ENCODE measurements around the gene SLC50A1. TPM values are rescaled to one million over a fixed set of nuclear protein-coding genes. Genes with fewer than 3 reads are reported as not detected.

SLC50A1 gene
- total RNA-seq, 4 donors from 2014 or later: 33.3 to 59.4 (median 43.7) TPM

- TF ChIP-seq POLR2A (IDR thresholded peaks at IDR 0.05) (no peak), CTCF (IDR thresholded peaks at IDR 0.05) (no peak)
- intact Hi-C loops (cut with DNase I; ENCODE audit: low total_unique reads): no loop called here
- no peak overlapping the region for H3K4me3 ChIP-seq (ENCODE audit: low read depth, poor library complexity, severe bottlenecking)
- 89 to 94% methylated on average over 9 of the region's 9 CpGs for WGBS, 2 donors
- peak in 1 of 2 donors; percentile 65 for DNase-seq (ENCODE audit: low spot score in 2 of 2)
These were observed 42.2 kb downstream of the SLC50A1 start for GRCh38 chr1:155177918-155178281.

- H3K4me3 ChIP-seq (ENCODE audit: low read depth, poor library complexity, severe bottlenecking): no peak overlapping the region
- DNase-seq (ENCODE audit: low spot score in 2 of 2): peak in 1 of 2 donors; percentile 84
- intact Hi-C loops (cut with DNase I; ENCODE audit: low total_unique reads): no loop called here
- TF ChIP-seq POLR2A (IDR thresholded peaks at IDR 0.05) (no peak), CTCF (IDR thresholded peaks at IDR 0.05) (no peak)
- 81% methylated on average over 30 of the region's 30 CpGs for WGBS, 2 donors
These were observed 42.9 kb downstream of the SLC50A1 start for GRCh38 chr1:155178441-155179111.

GRCh38 chr1:155179112-155180031, 43.7 kb downstream of the SLC50A1 start:
- TF ChIP-seq POLR2A (IDR thresholded peaks at IDR 0.05) (no peak), CTCF (IDR thresholded peaks at IDR 0.05) (no peak)
- intact Hi-C loops (cut with DNase I; ENCODE audit: low total_unique reads): no loop called here
- H3K4me3 ChIP-seq (ENCODE audit: low read depth, poor library complexity, severe bottlenecking): no peak overlapping the region
- DNase-seq (ENCODE audit: low spot score in 2 of 2): peak in 1 of 2 donors; percentile 82
- WGBS, 2 donors: 87% methylated on average over 30 to 31 of the region's 31 CpGs

- TF ChIP-seq POLR2A (IDR thresholded peaks at IDR 0.05) (no peak), CTCF (IDR thresholded peaks at IDR 0.05) (no peak)
- WGBS, 2 donors: 93 to 94% methylated on average over 18 of the region's 18 CpGs
- DNase-seq (ENCODE audit: low spot score in 2 of 2): no peak
- intact Hi-C loops (cut with DNase I; ENCODE audit: low total_unique reads): no loop called here
- no peak overlapping the region for H3K4me3 ChIP-seq (ENCODE audit: low read depth, poor library complexity, severe bottlenecking)
These were observed 45.9 kb downstream of the SLC50A1 start for GRCh38 chr1:155181371-155182051.

- 85 to 86% methylated on average over 7 of the region's 7 CpGs for WGBS, 2 donors
- no peak overlapping the region for H3K4me3 ChIP-seq (ENCODE audit: low read depth, poor library complexity, severe bottlenecking)
These were observed 46.4 kb downstream of the SLC50A1 start for GRCh38 chr1:155182052-155182550.

More at GRCh38 chr1:155182052-155182550, 46.4 kb downstream of the SLC50A1 start:
- no peak for DNase-seq (ENCODE audit: low spot score in 2 of 2)
- TF ChIP-seq CTCF (IDR thresholded peaks at IDR 0.05) (no peak), POLR2A (IDR thresholded peaks at IDR 0.05) (no peak)
- intact Hi-C loops (cut with DNase I; ENCODE audit: low total_unique reads): no loop called here
